Thoracic aorta (tissue), 2 donors: Measurements from ENCODE around the gene PDS5A. TPM values are rescaled to one million over a fixed set of nuclear protein-coding genes. Genes with fewer than 3 reads are reported as not detected.
A peak's percentile ranks its signal among the peaks of the same experiment; 100 is the strongest.

Experiments used
- ATAC-seq: fragments of 150-250 bp; one replicate; pipeline ENCODE4 v1.8.0; 2017; ENCODE audit warnings: low read depth; ENCODE audit not compliant: insufficient number of reproducible peaks, low FRiP score
- DNase-seq: peaks from one replicate; pipeline ENCODE4 v3.0.0-alpha.2; 2020; ENCODE audit warnings: low spot score
- H3K27ac ChIP-seq, 2 donors: fragments of 200-600 bp; sonication (generic); 1 replicate in 1 of 2; 2 replicates in 1 of 2; pipeline ENCODE4 v1.5.1; 2016; ENCODE audit warnings: mild to moderate bottlenecking in 2 of 2, moderate library complexity in 2 of 2
- H3K27me3 ChIP-seq: fragments of 200-600 bp; sonication (generic); replicated peaks from 2 replicates; pipeline ENCODE4 v1.6.0; 2016; ENCODE audit warnings: mild to moderate bottlenecking; ENCODE audit not compliant: insufficient read depth
- H3K36me3 ChIP-seq: fragments of 200-600 bp; sonication (generic); one replicate; pipeline ENCODE4 v1.5.1; 2016
- H3K4me1 ChIP-seq, 2 donors: fragments of 200-600 bp; sonication (generic); 1 replicate in 1 of 2; 2 replicates in 1 of 2; pipeline versions ENCODE4 v1.5.1 to v1.6.0; 2016; ENCODE audit warnings: low read depth in 2 of 2, mild to moderate bottlenecking in 1 of 2; ENCODE audit not compliant: control insufficient read depth in 1 of 2
- H3K4me3 ChIP-seq: fragments of 200-600 bp; sonication (generic); 2 replicates; pipeline ENCODE4 v1.5.1; 2016; ENCODE audit warnings: mild to moderate bottlenecking
- H3K9me3 ChIP-seq: fragments of 200-600 bp; sonication (generic); 2 replicates; pipeline ENCODE4 v1.5.1; 2016
- CTCF ChIP-seq: fragments of 200-600 bp; sonication (generic); IDR thresholded peaks from one replicate; pipeline ENCODE4 v1.5.1; 2019; ENCODE audit warnings: antibody characterized with exemption
- total RNA-seq, 2 donors: library from RNA; depleted of rRNA; stranded (reverse); fragments of >200 nt; gene quantifications; one replicate each; pipeline versions ENCODE4 v1.1.0 to v1.2.3, GENCODE V29; 2016

PDS5A gene
- total RNA-seq, 2 donors from 2014 or later: 56.3 to 72.4 TPM

DNA sequence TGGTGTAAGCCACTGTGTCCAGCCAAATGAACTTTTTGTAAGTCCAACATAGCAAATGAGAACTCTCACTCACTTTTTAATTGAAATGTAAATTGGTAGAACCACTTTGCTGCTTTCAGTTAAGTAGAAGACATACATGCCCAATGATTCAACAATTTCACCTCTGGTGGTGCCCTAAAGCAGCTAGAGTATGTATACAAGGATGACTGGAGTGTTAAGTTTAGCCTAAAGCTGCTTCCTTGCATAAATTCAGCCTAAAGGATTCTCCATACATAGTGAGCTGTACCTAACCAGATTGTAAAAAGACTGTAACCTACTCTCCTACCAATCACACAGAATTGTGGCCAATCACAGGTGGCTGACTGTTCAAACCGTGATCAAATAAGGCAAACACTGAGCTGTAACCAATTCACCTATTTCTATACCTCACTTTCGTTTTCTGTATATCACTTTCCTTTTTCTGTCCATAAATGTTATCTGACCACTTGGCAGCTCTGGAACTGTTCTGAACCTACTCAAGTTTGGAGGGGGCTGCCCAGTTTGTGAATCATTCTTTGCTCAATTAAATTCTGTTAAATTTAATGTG, 39.9 kb downstream of the PDS5A start:
- no peak for ATAC-seq
- H3K4me3 ChIP-seq: no peak overlapping the region
- no peaks in the 10 kb centered on the region for H3K36me3 ChIP-seq
- H3K27ac ChIP-seq: no peak overlapping the region
- DNase-seq: no peak
- no peaks in the 10 kb centered on the region for H3K9me3 ChIP-seq
- H3K27me3 ChIP-seq: no peaks in the 10 kb centered on the region
- TF ChIP-seq CTCF: no peak
- peaks cover 15 to 16% of the 10 kb centered on the region in 2 donors for H3K4me1 ChIP-seq

GRCh38 chr4:39936565-39937418, 40.9 kb downstream of the PDS5A start:
- Histone ChIP-seq H3K27ac (no peak overlapping the region), H3K9me3 (no peaks in the 10 kb centered on the region), H3K4me3 (no peak overlapping the region), H3K27me3 (no peaks in the 10 kb centered on the region), H3K36me3 (no peaks in the 10 kb centered on the region), H3K4me1 (peaks cover 20% of the 10 kb centered on the region in 2 donors)
- TF ChIP-seq CTCF: no peak
- ATAC-seq (no peak), DNase-seq (no peak)

- H3K27ac ChIP-seq: peak overlapping the region in 1 of 2 donors; percentile 46
- H3K27me3 ChIP-seq: no peaks in the 10 kb centered on the region
- H3K4me3 ChIP-seq: peak overlapping the region; percentile 35
- no peaks in the 10 kb centered on the region for H3K9me3 ChIP-seq
- H3K36me3 ChIP-seq: no peaks in the 10 kb centered on the region
- no peak for DNase-seq
- peaks cover 20% of the 10 kb centered on the region in 2 donors for H3K4me1 ChIP-seq
- no peak for TF ChIP-seq CTCF
- ATAC-seq: no peak
Observed at GRCh38 chr4:39933671-39934590, 43.8 kb downstream of the PDS5A start.

DNA sequence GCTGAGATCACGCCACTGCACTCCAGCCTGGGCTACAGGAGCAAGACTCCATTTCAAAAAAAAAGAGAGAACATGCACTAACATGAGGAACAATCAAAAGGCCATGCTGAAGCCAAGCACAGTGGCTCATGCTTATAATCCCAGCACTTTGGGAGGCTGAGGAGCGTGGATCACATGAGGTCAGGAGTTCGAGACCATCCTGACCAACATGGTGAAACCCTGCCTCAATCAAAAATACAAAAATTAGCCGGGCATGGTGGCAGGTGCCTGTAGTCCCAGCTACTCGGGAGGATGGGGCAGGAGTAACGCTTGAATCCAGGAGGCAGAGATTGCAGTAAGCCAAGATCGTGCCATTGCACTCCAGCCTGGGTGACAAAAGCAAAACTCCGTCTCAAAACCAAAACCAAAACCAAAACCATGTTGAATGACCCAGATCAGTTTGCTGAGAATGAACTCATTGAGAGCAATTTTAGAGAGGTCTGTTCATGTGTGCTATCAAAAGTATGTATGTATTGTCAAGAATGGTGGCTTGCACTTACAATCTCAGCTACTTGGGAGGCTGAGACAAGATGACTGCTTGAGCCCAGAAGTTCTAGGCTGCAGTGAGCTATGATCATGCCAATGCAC, 44.8 kb downstream of the PDS5A start:
- Histone ChIP-seq H3K4me3 (peak overlapping the region; percentile 29), H3K4me1 (peaks cover 20% of the 10 kb centered on the region in 2 donors), H3K9me3 (no peaks in the 10 kb centered on the region), H3K27me3 (no peaks in the 10 kb centered on the region), H3K27ac (peak overlapping the region in 1 of 2 donors; percentile 15), H3K36me3 (no peaks in the 10 kb centered on the region)
- DNase-seq: no peak
- ATAC-seq: no peak
- TF ChIP-seq CTCF: no peak
